Stomach smooth muscle (tissue), 2 donors: ENCODE data around the gene TM2D1.
A peak's percentile ranks its signal among the peaks of the same experiment; 100 is the strongest.
"Not testable (repeated sequence)": the region's sequence is repeated elsewhere in the genome, so short reads cannot be mapped to it uniquely, and the experiment has no call there.

Experiments
- H3K27ac ChIP-seq: one replicate; pipeline ENCODE4 v1.7.0; 2013; ENCODE audit warnings: mild to moderate bottlenecking, low read length, inconsistent platforms
- H3K27me3 ChIP-seq, 2 donors: one replicate each; pipeline ENCODE4 v1.7.0; 2013; ENCODE audit warnings: low read length in 2 of 2; ENCODE audit not compliant: insufficient read depth in 2 of 2, control insufficient read depth in 1 of 2
- H3K36me3 ChIP-seq, 2 donors: one replicate each; pipeline ENCODE4 v1.7.0; 2013; ENCODE audit warnings: low read length in 2 of 2; ENCODE audit not compliant: control insufficient read depth in 2 of 2, insufficient read depth in 2 of 2
- H3K4me1 ChIP-seq: one replicate; pipeline ENCODE4 v1.7.0; 2013; ENCODE audit warnings: low read length; ENCODE audit not compliant: control insufficient read depth, insufficient read depth
- H3K4me3 ChIP-seq, 2 donors: one replicate each; pipeline ENCODE4 v1.7.0; 2013; ENCODE audit warnings: low read length in 2 of 2
- H3K9ac ChIP-seq, 2 donors: one replicate each; pipeline ENCODE4 v1.7.0; 2013; ENCODE audit warnings: low read length in 2 of 2, mild to moderate bottlenecking in 1 of 2
- H3K9me3 ChIP-seq, 2 donors: one replicate each; pipeline ENCODE4 v1.7.0; 2013; ENCODE audit warnings: low read length in 2 of 2; ENCODE audit not compliant: control insufficient read depth in 2 of 2
- donor health status: healthy.
- donor health status: Pancreatic carcinoma.

The TM2D1 gene

DNA sequence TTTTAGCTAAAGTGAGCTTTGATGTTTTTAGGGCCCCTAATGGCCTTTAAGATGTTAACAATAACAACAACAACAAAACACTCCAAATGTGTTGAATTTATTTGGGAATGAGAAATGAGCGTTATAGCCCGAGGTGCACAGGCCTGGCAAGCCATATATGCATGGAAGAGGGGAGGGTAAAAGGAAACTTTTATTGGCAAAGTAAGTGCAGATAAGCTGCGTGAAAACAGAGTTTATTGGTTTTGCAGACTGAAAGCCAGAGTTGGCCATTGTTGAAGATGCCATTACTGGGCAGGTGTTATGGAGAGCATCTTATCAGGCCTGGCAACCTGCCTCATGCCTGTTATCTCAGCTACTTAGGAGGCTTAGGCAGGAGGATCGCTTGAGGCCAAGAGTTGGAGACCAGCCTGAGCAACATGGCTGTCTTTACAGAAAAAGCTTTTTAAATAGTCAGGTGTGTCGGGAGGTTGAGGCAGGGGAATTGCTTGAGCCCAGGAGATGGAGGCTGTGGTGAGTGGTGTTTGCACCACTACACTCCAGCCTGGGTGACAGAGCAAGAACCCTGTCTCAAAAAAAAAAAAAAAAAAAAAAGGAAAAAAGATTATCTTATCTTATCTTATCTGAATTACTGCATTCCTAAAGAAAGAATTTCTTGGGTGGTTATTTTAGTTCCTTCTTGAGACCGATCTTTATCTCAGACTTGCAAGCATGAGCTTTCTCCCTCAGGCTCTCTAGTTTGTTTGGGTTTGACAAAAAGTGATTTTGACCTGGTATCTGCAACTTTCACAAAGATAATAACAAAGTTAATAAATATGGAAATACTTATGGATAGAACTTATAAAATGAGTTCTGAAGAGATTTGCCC is 19.0 kb upstream of the TM2D1 start:
- Histone ChIP-seq H3K27ac (no peak overlapping the region), H3K9ac (no peak overlapping the region), H3K4me3 (peak overlapping the region in 1 of 2 donors; percentile 83), H3K27me3 (no peaks in the 10 kb centered on the region), H3K4me1 (no peaks in the 10 kb centered on the region), H3K36me3 (no peaks in the 10 kb centered on the region), H3K9me3 (no peaks in the 10 kb centered on the region)

DNA sequence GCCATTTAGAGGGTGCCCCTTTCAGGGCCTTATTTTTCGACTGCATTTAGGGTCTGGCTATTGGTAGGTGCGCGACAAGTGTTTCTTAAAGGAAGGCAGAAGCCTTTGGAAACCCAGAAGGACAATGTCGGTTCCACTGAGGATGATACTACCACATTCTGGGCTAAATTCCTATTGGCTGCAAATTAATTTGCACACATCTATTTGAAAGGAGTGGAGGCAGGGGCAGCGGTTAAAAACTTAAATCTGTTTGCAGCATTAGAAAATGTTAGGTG is 18.4 kb upstream of the TM2D1 start:
- Histone ChIP-seq H3K9ac (peak overlapping the region; percentile 98 to 99), H3K27ac (peak overlapping the region; percentile 95), H3K4me3 (peak overlapping the region; percentile 83 to 85), H3K27me3 (no peaks in the 10 kb centered on the region), H3K9me3 (no peaks in the 10 kb centered on the region), H3K36me3 (no peaks in the 10 kb centered on the region), H3K4me1 (no peaks in the 10 kb centered on the region)

DNA sequence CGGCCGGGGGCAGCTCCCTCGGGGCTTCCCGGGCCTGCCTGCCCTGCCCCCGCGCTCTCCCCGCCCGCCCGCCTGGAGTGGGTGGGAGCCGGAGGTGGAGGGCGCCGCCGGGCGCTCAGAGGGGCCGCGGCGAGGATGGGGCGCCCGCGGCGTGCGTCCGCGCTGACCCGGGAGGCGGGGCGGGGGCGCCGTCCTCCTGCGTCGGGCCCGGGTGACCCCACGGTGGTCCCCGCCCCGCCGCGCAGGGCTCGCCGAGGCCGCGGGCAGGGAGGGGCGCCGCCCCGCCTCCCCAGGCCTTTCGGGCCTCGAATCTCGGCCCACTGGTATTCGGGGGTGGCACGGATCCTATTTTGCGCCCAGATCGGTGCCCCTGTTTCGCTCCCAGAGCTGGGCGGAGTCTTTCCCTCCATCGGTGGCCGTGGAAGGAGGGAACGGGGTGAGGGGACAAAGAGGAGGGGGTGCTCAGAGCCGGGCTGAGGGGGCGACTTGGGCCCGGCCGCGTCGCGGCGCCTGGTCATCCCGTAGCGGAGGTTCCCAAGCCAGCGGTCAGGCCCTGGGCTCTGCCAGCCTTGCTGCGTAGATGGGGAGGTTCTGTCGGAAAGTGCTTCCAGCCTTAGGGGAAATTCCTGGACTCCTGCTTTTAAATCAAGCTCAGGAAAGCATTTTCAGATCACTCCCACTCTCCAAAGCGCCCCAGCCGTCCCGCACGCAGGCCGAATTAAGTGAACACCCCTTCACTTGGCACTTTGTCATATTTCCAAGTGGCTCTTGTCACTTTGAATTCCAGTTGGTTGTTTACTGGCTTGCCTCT is 17.9 kb upstream of the TM2D1 start:
- Histone ChIP-seq H3K9ac (peak overlapping the region; percentile 98 to 99), H3K4me1 (no peaks in the 10 kb centered on the region), H3K36me3 (no peaks in the 10 kb centered on the region), H3K27me3 (no peaks in the 10 kb centered on the region), H3K27ac (peak overlapping the region; percentile 95), H3K9me3 (no peaks in the 10 kb centered on the region), H3K4me3 (peak overlapping the region; percentile 83 to 85)

DNA sequence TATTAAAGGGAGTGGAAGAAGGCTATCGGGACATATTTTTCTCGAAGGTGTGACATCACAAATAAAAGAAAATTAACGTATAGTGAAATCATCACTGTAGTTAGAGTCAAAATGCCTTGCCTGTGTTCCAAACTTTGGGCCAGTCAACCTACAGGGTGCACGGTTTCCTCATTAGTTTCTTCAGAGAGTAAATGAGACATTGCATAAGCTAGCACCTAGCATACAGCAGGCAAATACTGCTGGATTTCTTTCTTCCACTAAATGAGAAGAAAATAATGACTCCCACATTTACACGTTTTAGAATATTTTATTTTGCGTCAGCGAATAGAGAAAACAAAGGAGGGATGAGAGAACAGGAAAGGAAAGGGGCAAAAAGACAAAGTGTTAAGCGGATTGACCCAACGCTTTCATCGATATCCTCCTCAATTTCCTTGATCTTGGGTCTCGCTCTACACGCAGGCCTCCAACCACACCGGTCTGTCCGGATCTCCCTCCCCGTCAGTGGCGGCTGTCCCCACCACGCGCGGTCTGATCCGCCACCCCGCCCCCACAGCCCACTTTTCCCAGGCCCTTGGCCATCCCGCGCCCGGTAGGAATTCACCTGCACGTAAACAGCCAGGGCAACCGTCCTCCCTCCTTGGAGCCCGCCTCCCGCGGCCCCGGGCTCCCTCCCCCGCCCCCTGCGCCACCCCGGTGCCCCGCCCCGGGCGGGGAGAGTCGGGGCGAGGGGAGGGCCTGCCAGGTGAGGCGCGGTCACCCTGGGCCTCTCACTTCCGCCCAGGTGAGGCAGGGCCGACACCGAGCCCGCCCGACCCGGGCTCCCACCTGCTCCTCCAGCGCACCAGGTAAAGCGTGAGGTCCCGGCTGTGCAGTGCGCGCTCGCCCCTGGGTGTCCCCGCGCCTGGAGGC is 17.0 kb upstream of the TM2D1 start, which contains the start of gene PATJ:
TSS of gene PATJ (plus strand) at position 770 of the 909 bp plus-strand sequence. CDS start 20,413 bp downstream, outside the sequence.
- H3K27me3 ChIP-seq, result no peaks in the 10 kb centered on the region
- no peaks in the 10 kb centered on the region for H3K4me1 ChIP-seq
- peak within 1 kb of the TSS; percentile 83 to 85 for H3K4me3 ChIP-seq
- H3K9ac ChIP-seq, result peak within 1 kb of the TSS; percentile 98 to 99
- no peaks in the 10 kb centered on the region for H3K9me3 ChIP-seq
- peak within 1 kb of the TSS; percentile 95 for H3K27ac ChIP-seq
- no peaks in the 10 kb centered on the region for H3K36me3 ChIP-seq

DNA sequence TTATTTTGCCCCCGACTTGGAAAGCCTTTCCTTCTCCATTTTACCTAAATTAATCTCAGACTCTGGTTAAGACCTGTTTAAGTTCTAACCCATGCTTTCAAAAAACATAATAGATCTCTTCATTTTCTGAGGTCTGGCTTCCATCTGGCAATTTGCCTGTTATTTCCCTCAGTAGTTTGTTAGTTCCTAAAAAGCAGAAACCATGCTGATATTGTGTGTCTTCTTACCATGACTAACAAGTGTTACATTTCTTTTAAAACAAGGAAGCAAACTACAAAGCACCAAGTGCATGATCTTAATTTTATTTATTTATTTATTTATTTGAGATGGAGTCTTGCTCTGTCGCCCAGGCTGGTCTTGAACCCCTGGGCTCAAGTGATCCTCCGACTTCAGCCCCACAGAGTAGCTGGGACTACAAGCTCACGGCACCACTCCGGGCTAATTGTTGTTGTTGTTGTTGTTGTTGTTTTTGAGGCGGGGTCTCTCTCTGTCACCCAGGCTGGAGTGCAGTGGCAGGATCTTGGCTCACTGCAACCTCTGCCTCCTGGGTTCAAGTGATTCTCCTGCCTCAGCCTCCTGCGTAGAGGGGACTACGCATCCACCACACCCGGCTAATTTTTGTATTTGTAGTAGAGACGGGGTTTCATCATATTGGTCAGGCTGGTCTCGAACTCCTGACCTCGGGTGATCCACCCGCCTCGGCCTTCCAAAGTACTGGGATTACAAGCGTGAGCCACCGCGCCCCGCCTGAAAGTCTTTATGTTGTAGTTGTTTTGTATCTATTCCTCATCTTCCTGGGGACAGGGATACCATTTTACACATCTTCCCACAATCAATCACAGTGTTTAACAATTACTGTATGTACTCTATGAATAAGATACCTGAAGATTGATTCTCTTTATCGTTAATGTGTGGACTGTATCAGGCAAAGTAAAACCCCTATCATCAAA is 16.1 kb upstream of the TM2D1 start:
- Histone ChIP-seq H3K4me1 (no peaks in the 10 kb centered on the region), H3K9me3 (no peaks in the 10 kb centered on the region), H3K27me3 (no peaks in the 10 kb centered on the region), H3K36me3 (no peaks in the 10 kb centered on the region), H3K4me3 (peak overlapping the region in 1 of 2 donors; percentile 77), H3K27ac (no peak overlapping the region), H3K9ac (peak overlapping the region in 1 of 2 donors; percentile 99)

DNA sequence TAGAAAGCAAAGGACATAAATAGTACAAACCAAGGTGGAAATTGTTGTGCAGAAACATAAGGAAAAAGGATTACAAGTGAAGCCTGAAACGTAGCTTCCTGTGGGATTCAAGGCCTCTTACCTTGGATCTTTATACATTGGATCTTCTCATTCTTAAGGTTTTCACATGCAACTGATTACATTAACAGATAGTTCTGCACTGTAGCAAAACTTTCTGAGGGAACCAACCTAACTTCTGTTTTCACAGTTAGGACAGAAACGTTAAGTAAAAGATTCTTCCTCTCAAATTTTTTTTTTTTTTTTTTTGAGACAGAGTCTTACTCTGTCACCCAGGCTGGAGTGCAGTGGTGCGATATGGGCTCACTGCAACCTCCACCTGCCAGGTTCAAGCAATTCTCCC is 7.8 kb upstream of the TM2D1 start:
- H3K27me3 ChIP-seq, result no peaks in the 10 kb centered on the region
- H3K27ac ChIP-seq, result no peak overlapping the region
- no peaks in the 10 kb centered on the region for H3K4me1 ChIP-seq
- no peaks in the 10 kb centered on the region for H3K36me3 ChIP-seq
- H3K9ac ChIP-seq, result no peak overlapping the region
- H3K9me3 ChIP-seq, result no peaks in the 10 kb centered on the region
- H3K4me3 ChIP-seq, result no peak overlapping the region

DNA sequence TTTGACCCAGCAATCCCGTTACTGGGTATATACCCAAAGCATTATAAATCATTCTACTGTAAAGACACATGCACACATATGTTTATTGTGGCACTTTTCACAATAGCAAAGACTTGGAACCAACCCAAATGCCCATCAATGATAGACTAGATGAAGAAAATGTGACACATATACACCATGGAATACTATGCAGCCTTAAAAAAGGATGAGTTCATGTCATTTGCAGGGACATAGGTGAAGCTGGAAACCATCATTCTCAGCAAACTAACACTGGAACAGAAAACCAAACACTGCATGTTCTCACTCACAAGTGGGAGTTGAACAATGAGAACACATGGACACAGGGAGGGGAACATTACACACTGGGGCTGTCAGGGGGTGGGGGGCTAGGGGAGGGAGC is 5.7 kb upstream of the TM2D1 start:
- not testable (repeated sequence) for H3K9me3 ChIP-seq, H3K27me3 ChIP-seq, H3K4me3 ChIP-seq, H3K27ac ChIP-seq, H3K9ac ChIP-seq, H3K4me1 ChIP-seq, H3K36me3 ChIP-seq

DNA sequence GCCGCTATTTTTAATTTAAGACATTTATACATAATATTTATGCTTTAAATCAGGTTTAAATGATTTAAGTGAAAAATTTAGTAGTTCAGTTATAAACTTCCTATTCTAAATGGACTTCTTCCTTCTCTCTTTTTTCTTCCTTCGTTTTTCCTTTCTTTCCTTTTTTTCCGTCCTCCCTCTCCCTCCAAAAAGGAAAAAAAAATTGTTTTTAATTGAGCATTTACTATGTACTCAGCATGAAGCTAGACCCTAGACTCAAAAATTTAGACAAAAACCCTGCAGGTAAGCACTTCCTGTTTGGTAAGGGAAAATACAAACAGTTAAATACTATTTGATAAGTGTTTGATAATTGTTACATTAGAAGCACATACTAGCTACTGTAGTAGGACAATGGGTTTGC is 2.6 kb upstream of the TM2D1 start:
- Histone ChIP-seq H3K4me3 (no peak overlapping the region), H3K27me3 (no peaks in the 10 kb centered on the region), H3K9ac (no peak overlapping the region), H3K4me1 (peaks cover 4% of the 10 kb centered on the region), H3K36me3 (no peaks in the 10 kb centered on the region), H3K9me3 (no peaks in the 10 kb centered on the region), H3K27ac (no peak overlapping the region)

DNA sequence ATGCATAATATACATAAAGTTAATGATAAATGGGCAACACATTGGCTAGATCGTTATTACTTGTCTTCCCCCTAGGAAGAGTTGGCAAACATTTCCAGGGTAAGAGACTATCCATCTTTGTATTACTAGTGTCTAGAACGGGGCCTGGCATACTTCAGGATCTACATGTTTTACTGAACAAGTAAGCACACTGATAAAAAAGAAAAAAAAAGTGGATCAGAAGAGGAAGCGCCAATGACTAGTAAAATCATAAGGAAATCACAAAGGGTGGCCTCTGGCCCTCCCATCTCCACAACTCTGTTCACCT is 482 bp downstream of the TM2D1 start:
- H3K36me3 ChIP-seq, result peaks cover 0 to 2% of the 10 kb centered on the region in 2 donors
- peaks cover 4% of the 10 kb centered on the region for H3K4me1 ChIP-seq
- peak overlapping the region; percentile 94 for H3K27ac ChIP-seq
- H3K9ac ChIP-seq, result peak overlapping the region; percentile 100
- no peaks in the 10 kb centered on the region for H3K27me3 ChIP-seq
- H3K4me3 ChIP-seq, result peak overlapping the region; percentile 100
- no peaks in the 10 kb centered on the region for H3K9me3 ChIP-seq
